Testis (tissue), 5 donors: ENCODE data around the gene CADPS. TPM values are rescaled to one million over a fixed set of nuclear protein-coding genes. Genes with fewer than 3 reads are reported as not detected.
A peak's percentile ranks its signal among the peaks of the same experiment; 100 is the strongest.

Source experiments
- DNase-seq: peaks from one replicate; pipeline ENCODE4 v3.0.0-alpha.2; 2019
- H3K27ac ChIP-seq, 2 donors: fragments of 200-600 bp; sonication (generic); one replicate each; pipeline ENCODE4 v1.5.1; 2019
- H3K27me3 ChIP-seq: fragments of 200-600 bp; sonication (generic); one replicate; pipeline ENCODE4 v1.5.1; 2019
- H3K36me3 ChIP-seq: fragments of 200-600 bp; sonication (generic); one replicate; pipeline ENCODE4 v1.5.1; 2017; ENCODE audit warnings: low read depth; ENCODE audit errors: missing control alignments
- H3K4me1 ChIP-seq: fragments of 200-600 bp; sonication (generic); one replicate; pipeline ENCODE4 v1.5.1; 2019
- H3K4me3 ChIP-seq, 2 donors: fragments of 200-600 bp; sonication (generic); one replicate each; pipeline ENCODE4 v1.5.1; 2017 to 2019
- H3K9me3 ChIP-seq: fragments of 200-600 bp; sonication (generic); one replicate; pipeline ENCODE4 v1.5.1; 2017
- CTCF ChIP-seq, 3 experiments: fragments of 450-650 bp in 2 of 3; fragments of 200-600 bp in 1 of 3; sonication (generic) in 1 of 3; IDR thresholded peaks; one replicate each; pipeline ENCODE4 v1.5.1; 2016 to 2019; ENCODE audit warnings: antibody characterized with exemption in 3 of 3, mild to moderate bottlenecking in 2 of 3, moderate library complexity in 1 of 3
- POLR2A ChIP-seq: fragments of 450-650 bp; IDR thresholded peaks from one replicate; pipeline ENCODE4 v1.6.1; 2017; ENCODE audit warnings: antibody characterized with exemption, mild to moderate bottlenecking, moderate library complexity
- WGBS, 2 donors: methylation state at CpG; one replicate each; pipeline ENCODE4 v1.1.5; 2018; 5-methylcytosine and 5-hydroxymethylcytosine counted together
- intact Hi-C: fragments of 100-400 bp; cut with DNase I; formaldehyde crosslinking; loops from one replicate; pipeline ENCODE4 v1.15.1; 2023; ENCODE audit warnings: low total_unique reads
- long read RNA-seq, 2 donors: transcript quantifications; one replicate each; lab custom pipeline, GENCODE V29; 2026
- polyA plus RNA-seq: library from polyadenylated mRNA; stranded (reverse); fragments of 350-450 nt; fragmentation: Illumina TruSeq; extraction: RNeasy Lipid Tissue Mini Kit (QIAGEN cat#74804); gene quantifications from one replicate; pipeline ENCODE4 v1.2.3, GENCODE V29; 2014; ENCODE audit warnings: low read depth, low replicate concordance; ENCODE audit not compliant: insufficient read depth
- total RNA-seq, 2 donors: library from RNA; depleted of rRNA; stranded (reverse); fragments of >200 nt; gene quantifications; one replicate each; pipeline ENCODE4 v1.2.3, GENCODE V29; 2016

CADPS gene
- total RNA-seq, result 10 to 100 TPM; 21.6 to 56.4 TPM
- 8.6 TPM for polyA plus RNA-seq
- long read RNA-seq, donor 1, result 0 reads
- long read RNA-seq, donor 2, result 0 reads

- Histone ChIP-seq H3K4me3 (peak within 1 kb of the TSS; percentile 54 to 77), H3K9me3 (no peaks in the 10 kb centered on the region), H3K36me3 (no peaks in the 10 kb centered on the region), H3K27ac (peak within 1 kb of the TSS; percentile 60 to 64), H3K27me3 (no peaks in the 10 kb centered on the region), H3K4me1 (peaks cover 9% of the 10 kb centered on the region)
- DNase-seq, result peak; percentile 55
- TF ChIP-seq CTCF (IDR thresholded peaks at IDR 0.05) (no peak), POLR2A (no peak)
- 1% methylated on average over 30 to 85 of the region's 85 CpGs for WGBS, 2 donors
- intact Hi-C loops, result no loop called here
Measured at GRCh38 chr3:62874711-62875557, at the start of gene CADPS. CADPS (minus strand) TSS chr3:62875416; CDS start chr3:62875029, 387 bp downstream.

- H3K27me3 ChIP-seq, result no peaks in the 10 kb centered on the region
Measured at GRCh38 chr3:62923066-62923465, 47.9 kb upstream of the CADPS start.

GRCh38 chr3:62922326-62922725 lies 47.1 kb upstream of the CADPS start:
- Histone ChIP-seq H3K4me3 (no peak overlapping the region), H3K36me3 (no peaks in the 10 kb centered on the region), H3K27ac (no peak overlapping the region), H3K4me1 (no peaks in the 10 kb centered on the region), H3K27me3 (no peaks in the 10 kb centered on the region), H3K9me3 (no peaks in the 10 kb centered on the region)
- no peak for TF ChIP-seq POLR2A
- TF ChIP-seq CTCF (IDR thresholded peaks at IDR 0.05), result no peak
- DNase-seq, result no peak
- intact Hi-C loops, result no loop called here
- 74 to 79% methylated on average over 2 of the region's 2 CpGs for WGBS, 2 donors

More at GRCh38 chr3:62923066-62923465, 47.9 kb upstream of the CADPS start:
- no peak for DNase-seq
- intact Hi-C loops, result no loop called here
- TF ChIP-seq CTCF (IDR thresholded peaks at IDR 0.05) (no peak), POLR2A (no peak)
- H3K4me1 ChIP-seq, result no peaks in the 10 kb centered on the region
- 37 to 57% methylated on average over 2 of the region's 2 CpGs for WGBS, 2 donors
- no peak overlapping the region for H3K4me3 ChIP-seq
- no peak overlapping the region for H3K27ac ChIP-seq
- no peaks in the 10 kb centered on the region for H3K36me3 ChIP-seq
- H3K9me3 ChIP-seq, result no peaks in the 10 kb centered on the region

- no peak for DNase-seq
- Histone ChIP-seq H3K27me3 (no peaks in the 10 kb centered on the region), H3K4me1 (no peaks in the 10 kb centered on the region), H3K27ac (no peak overlapping the region), H3K4me3 (no peak overlapping the region), H3K9me3 (no peaks in the 10 kb centered on the region), H3K36me3 (no peaks in the 10 kb centered on the region)
- no peak for TF ChIP-seq CTCF (IDR thresholded peaks at IDR 0.05)
- TF ChIP-seq POLR2A, result no peak
- intact Hi-C loops, result no loop called here
Measured at GRCh38 chr3:62920466-62920784, 45.2 kb upstream of the CADPS start.
